GM12878 (cell line): ENCODE results near the gene RSBN1L. TPM values are rescaled to one million over a fixed set of nuclear protein-coding genes. Genes with fewer than 3 reads are reported as not detected.
A peak's percentile ranks its signal among the peaks of the same experiment; 100 is the strongest.

Experiments used
- ATAC-seq: fragments of 200-7000 bp; cut with Tn5 transposase; 3 replicates; pipeline ENCODE4 v1.9.1; 2020; ENCODE audit warnings: mild to moderate bottlenecking, moderate library complexity
- BruUV-seq: library from RNA; stranded (reverse); fragments of 400-500 nt; replicated peaks from 2 replicates; lab custom pipeline; 2021; lab: Mats Ljungman, UMichigan
- CTCF ChIA-PET: fragments of 300-600 bp; sonication (Branson Sonifier 250); formaldehyde crosslinking; extraction: SDS; loops from one replicate; lab custom pipeline; 2021; ENCODE audit warnings: inconsistent platforms; lab: Yijun Ruan, JAX
- POLR2A ChIA-PET: fragments of 350-600 bp; formaldehyde crosslinking; extraction: SDS; loops from one replicate; lab custom pipeline; 2021; ENCODE audit warnings: inconsistent platforms; lab: Charles Lee
- RAD21 ChIA-PET: fragments of 300-600 bp; sonication (Branson Sonifier 250); formaldehyde crosslinking; loops from one replicate; lab custom pipeline; 2023; ENCODE audit warnings: antibody characterized with exemption; ENCODE audit not compliant: unreplicated experiment; lab: Charles Lee
- SMC1A ChIA-PET: fragments of 300-600 bp; sonication (Branson Sonifier 250); formaldehyde crosslinking; loops from one replicate; lab custom pipeline; 2023; ENCODE audit not compliant: unreplicated experiment, uncharacterized antibody; lab: Charles Lee
- DNase-seq: peaks from one replicate; pipeline ENCODE4 v3.0.0-alpha.2; 2011; ENCODE audit warnings: low read depth, low spot score
- FAIRE-seq: peaks from 3 replicates; lab custom pipeline; 2011; peaks lifted over from hg19 to GRCh38; lab: Jason Lieb, UNC
- H2AFZ ChIP-seq: 2 replicates; pipeline ENCODE4 v1.6.0; 2011; ENCODE audit warnings: low read depth, low read length, control low read depth; ENCODE audit not compliant: control insufficient read depth
- H3K27ac ChIP-seq: 2 replicates; pipeline ENCODE4 v1.5.1; 2011; ENCODE audit warnings: control low read depth; ENCODE audit not compliant: control insufficient read depth, insufficient read depth
- H3K27me3 ChIP-seq, 2 experiments: replicated peaks in 1 of 2; 2 replicates each; pipeline versions ENCODE4 v1.6.0 to v1.6.1; 2011; ENCODE audit warnings: low read length in 1 of 2; ENCODE audit not compliant: control insufficient read depth in 2 of 2, insufficient read depth in 2 of 2
- H3K36me3 ChIP-seq, 2 experiments: 2 replicates each; pipeline ENCODE4 v1.5.1; 2011; ENCODE audit warnings: low read length in 1 of 2; ENCODE audit not compliant: control insufficient read depth in 2 of 2, insufficient read depth in 2 of 2
- H3K4me1 ChIP-seq: 2 replicates; pipeline ENCODE4 v1.6.1; 2011; ENCODE audit warnings: mild to moderate bottlenecking, low read length, moderate library complexity, mixed read lengths; ENCODE audit not compliant: control insufficient read depth, insufficient read depth
- H3K4me2 ChIP-seq: 2 replicates; pipeline ENCODE4 v1.6.0; 2011; ENCODE audit warnings: control low read depth; ENCODE audit not compliant: control insufficient read depth, insufficient read depth
- H3K4me3 ChIP-seq: fragments of 200-600 bp; sonication (generic); 2 replicates; pipeline ENCODE4 v1.5.1; 2016
- H3K79me2 ChIP-seq: 2 replicates; pipeline ENCODE4 v1.6.0; 2011; ENCODE audit warnings: low read length; ENCODE audit not compliant: control insufficient read depth, insufficient read depth
- H3K9ac ChIP-seq: 2 replicates; pipeline ENCODE4 v1.8.0; 2011; ENCODE audit warnings: low read length, control low read depth, mixed read lengths; ENCODE audit not compliant: control insufficient read depth, insufficient read depth
- H3K9me3 ChIP-seq: replicated peaks from 3 replicates; pipeline ENCODE4 v1.5.1; 2011; ENCODE audit warnings: mild to moderate bottlenecking, low read length; ENCODE audit not compliant: control insufficient read depth, insufficient read depth
- H4K20me1 ChIP-seq: 2 replicates; pipeline ENCODE4 v1.6.0; 2011; ENCODE audit not compliant: control insufficient read depth, insufficient read depth
- BCL11A ChIP-seq: IDR thresholded peaks from 2 replicates; pipeline ENCODE4 v1.6.1; 2011; ENCODE audit warnings: low read depth, low read length
- HSF1 ChIP-seq: fragments of 150-350 bp; IDR thresholded peaks from 2 replicates; pipeline ENCODE4 v1.6.1; 2014; ENCODE audit warnings: mild to moderate bottlenecking, low read depth, low read length
- JUNB ChIP-seq: IDR thresholded peaks from 2 replicates; pipeline ENCODE4 v1.6.1; 2016; ENCODE audit warnings: antibody characterized with exemption, mild to moderate bottlenecking
- MYC ChIP-seq: IDR thresholded peaks from 2 replicates; pipeline ENCODE4 v1.6.1; 2011; ENCODE audit warnings: mild to moderate bottlenecking, low read length, moderate library complexity, inconsistent platforms; ENCODE audit not compliant: insufficient read depth, insufficient replicate concordance, insufficient read length, severe bottlenecking
- PBX3 ChIP-seq: IDR thresholded peaks from 2 replicates; pipeline ENCODE4 v1.6.1; 2011; ENCODE audit warnings: mild to moderate bottlenecking, low read depth, low read length, moderate library complexity; ENCODE audit not compliant: insufficient replicate concordance
- POU2F2 ChIP-seq: IDR thresholded peaks from 3 replicates; pipeline ENCODE4 v1.6.1; 2011; ENCODE audit warnings: low read depth, mild to moderate bottlenecking, low read length, borderline replicate concordance
- WRNIP1 ChIP-seq: IDR thresholded peaks from 2 replicates; pipeline ENCODE4 v1.6.1; 2011; ENCODE audit warnings: low read depth, low read length, improper control_type of control experiment, borderline replicate concordance
- ZBTB4 ChIP-seq: fragments of 450-650 bp; formaldehyde crosslinking; IDR thresholded peaks from 2 replicates; pipeline ENCODE4 v1.4.0; 2022; ENCODE audit warnings: mild to moderate bottlenecking, moderate library complexity
- WGBS: methylation state at CpG from one replicate; pipeline ENCODE4 v1.1.6; 2016; ENCODE audit warnings: low lambda C conversion rate; ENCODE audit not compliant: insufficient replicate concordance, insufficient coverage; ENCODE audit errors: missing lambda C conversion rate; 5-methylcytosine and 5-hydroxymethylcytosine counted together
- in situ Hi-C: fragments of 300-500 bp; cut with MboI; formaldehyde crosslinking; loops from 9 replicates; pipeline ENCODE4 v1.14.3; 2018; ENCODE audit warnings: mixed read lengths
- intact Hi-C: fragments of 100-400 bp; cut with micrococcal nuclease; formaldehyde crosslinking; loops from one replicate; pipeline ENCODE4 v1.14.2; 2022; ENCODE audit not compliant: unreplicated experiment
- polyA plus RNA-seq, 11 experiments: library from polyadenylated mRNA; depleted of rRNA in 4 of 11; unstranded in 6 of 11; stranded (reverse) in 5 of 11; fragments of >200 nt; fragmentation: Nextera tagmentation in 4 of 11; fragmentation: Illumina TruSeq in 1 of 11; extraction: Ambion mirVana in 4 of 11; extraction: Trizol in 1 of 11; gene quantifications; 1 replicate in 1 of 11; 2 replicates in 10 of 11; pipeline versions ENCODE4 v1.2.1 to v1.2.3, GENCODE V29; 2011 to 2016; ENCODE audit warnings: inconsistent platforms in 2 of 11, missing spikeins in 2 of 11, low read depth in 1 of 11
- total RNA-seq, 4 experiments: library from RNA; depleted of rRNA in 3 of 4; stranded (reverse); fragments of >200 nt in 3 of 4; fragmentation: Illumina TruSeq in 1 of 4; extraction: Trizol in 1 of 4; gene quantifications; 2 replicates each; pipeline versions ENCODE4 v1.2.1 to v1.2.3, GENCODE V29; 2013 to 2021

The RSBN1L gene
- total and polyA plus RNA-seq, 10 of the 15 experiments (the other 5 are each of a cell fraction or from before 2014, with no cell fraction given) = 4.5 to 23.7 (median 10.3) TPM

GRCh38 chr7:77699056-77699455, 2.8 kb downstream of the RSBN1L start (continued):
- TF ChIP-seq PBX3 = no peak
- TF ChIP-seq, all 136 proteins: peak for 27

GRCh38 chr7:77702513-77702912, 6.3 kb downstream of the RSBN1L start:
- ChIA-PET RAD21 (interaction anchor here (0.8 to 1.0 kb wide), 2 partner anchors 44 to 51 kb away, joined by 4 read pairs; no protein-coding TSS in a partner anchor), POLR2A (interaction anchor here (0.5 to 1.3 kb wide), 4 partner anchors 18 to 138 kb away, joined by 3 to 9 read pairs (median 3); no protein-coding TSS in a partner anchor), CTCF (interaction anchor here (0.8 to 3.4 kb wide), 7 partner anchors 44 to 160 kb away, joined by 3 to 13 read pairs (median 8); no protein-coding TSS in a partner anchor), SMC1A (interaction anchor here (0.5 to 2.3 kb wide), 12 partner anchors 9 to 325 kb away, joined by 3 to 10 read pairs (median 4); no protein-coding TSS in a partner anchor)
- Histone ChIP-seq H3K36me3 (peaks cover 0 to 5% of the 10 kb centered on the region in 2 experiments; a peak in 1 of 4 replicates), H2AFZ (no peak overlapping the region), H3K4me1 (peaks cover 6% of the 10 kb centered on the region), H3K9me3 (no peaks in the 10 kb centered on the region), H3K9ac (no peak overlapping the region), H3K27me3 (no peaks in the 10 kb centered on the region), H3K4me3 (no peak overlapping the region; the same call in 1 of the 2 replicates), H4K20me1 (peaks cover 3% of the 10 kb centered on the region; the same call in 1 of the 2 replicates), H3K27ac (peak overlapping the region; percentile 18; the same call in 1 of the 2 replicates), H3K79me2 (peaks cover 91% of the 10 kb centered on the region), H3K4me2 (peak overlapping the region; percentile 41; the same call in 1 of the 2 replicates)
- intact Hi-C loops = no loop called here
- TF ChIP-seq JUNB (no peak), MYC (no peak), ZBTB4 (CRISPR knock-in tag) (no peak), POU2F2 (no peak), BCL11A (no peak), HSF1 (no peak), WRNIP1 (no peak)
- 50% methylated on average over 2 of the region's 2 CpGs for WGBS
- no peak for ATAC-seq
- no TSS peak for BruUV-seq
- DNase-seq = no peak
- no peak for FAIRE-seq
- in situ Hi-C loops = no loop called here
